HG03139 (cell line): ENCODE measurements around the gene NFYC.
"Not testable (repeated sequence)": the region's sequence is repeated elsewhere in the genome, so short reads cannot be mapped to it uniquely, and the experiment has no call there.

Source experiments
- ATAC-seq: cut with Tn5 transposase; IDR thresholded peaks from one replicate; pipeline ENCODE4 v1.9.1; 2021; ENCODE audit not compliant: unreplicated experiment

Gene NFYC

DNA sequence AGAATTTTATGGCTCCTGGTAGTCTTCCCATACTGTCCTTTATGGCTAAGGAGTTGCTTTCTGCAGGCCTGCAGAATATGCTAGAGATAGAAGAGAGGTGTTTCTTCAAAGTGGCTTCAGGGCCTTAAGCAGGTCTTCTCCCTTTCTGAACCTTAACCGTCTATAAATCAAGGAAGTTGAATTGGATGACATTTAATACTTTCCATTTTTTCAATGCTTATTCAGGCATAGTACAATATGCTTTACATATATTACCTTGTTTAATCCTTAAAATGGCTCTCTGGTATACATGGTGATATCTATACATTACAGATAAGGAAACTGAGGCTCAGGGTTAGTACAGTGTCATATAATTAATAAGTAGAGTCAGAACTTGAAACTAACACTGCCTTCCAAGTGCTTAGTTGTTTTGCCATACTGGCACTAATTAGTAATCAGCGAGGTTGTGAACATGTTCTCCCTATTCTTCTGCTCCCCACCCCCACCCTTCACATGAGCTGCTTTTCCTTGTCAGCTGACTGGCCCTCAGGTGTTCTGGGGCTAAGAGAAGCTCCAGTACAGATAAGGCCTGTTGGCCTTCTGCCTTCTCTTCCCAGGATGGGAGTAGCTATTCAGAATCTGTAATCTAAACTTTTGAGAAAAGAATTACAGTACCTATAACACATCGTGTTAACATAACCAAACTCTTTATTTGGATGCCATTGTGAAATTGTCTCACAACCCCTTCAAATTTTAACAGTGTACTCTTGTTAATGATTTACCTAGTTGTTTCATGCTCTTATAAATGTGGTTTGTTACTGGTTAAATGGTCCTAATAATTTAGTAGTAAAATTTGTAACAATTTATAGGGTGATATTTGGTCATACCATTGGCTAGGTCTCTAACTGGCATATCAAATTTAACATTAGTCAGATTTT lies 13.6 kb downstream of the NFYC start:
- ATAC-seq = no peak

DNA sequence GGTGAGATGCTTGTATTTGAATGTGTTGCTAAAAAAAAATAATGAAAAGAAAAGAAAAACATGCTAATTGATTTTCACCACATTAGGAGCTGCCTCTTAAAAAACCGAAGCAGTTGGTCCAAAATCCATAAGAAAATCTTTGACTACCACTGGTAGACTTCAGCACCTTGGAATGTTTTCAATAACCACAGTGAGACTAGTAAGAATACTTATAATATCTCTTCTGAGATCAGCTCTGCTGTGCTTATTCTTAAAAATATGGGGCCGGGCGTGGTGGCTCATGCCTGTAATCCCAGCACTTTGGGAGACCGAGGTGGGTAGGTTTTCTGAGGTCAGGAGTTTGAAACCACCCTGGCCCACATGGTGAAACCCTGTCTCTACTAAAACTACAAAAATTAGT lies 15.1 kb downstream of the NFYC start:
- ATAC-seq = no peak

DNA sequence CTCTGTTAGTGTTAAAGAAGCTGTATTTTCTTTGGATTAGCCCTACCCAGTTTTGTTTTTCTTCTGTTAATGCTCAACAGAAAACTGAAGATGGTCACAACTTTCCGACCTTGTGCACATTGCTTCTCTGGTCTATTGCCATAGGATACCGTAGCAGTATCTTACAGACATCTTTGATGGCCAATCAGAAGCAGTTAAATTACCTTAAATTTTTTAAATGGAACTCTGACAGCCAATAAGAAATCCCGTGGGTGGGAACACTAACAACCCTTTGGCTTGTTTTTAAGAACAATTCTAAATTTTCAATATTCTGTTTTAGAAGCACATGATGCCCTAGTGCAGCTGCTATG lies 17.2 kb downstream of the NFYC start:
- ATAC-seq = peak; percentile 53

DNA sequence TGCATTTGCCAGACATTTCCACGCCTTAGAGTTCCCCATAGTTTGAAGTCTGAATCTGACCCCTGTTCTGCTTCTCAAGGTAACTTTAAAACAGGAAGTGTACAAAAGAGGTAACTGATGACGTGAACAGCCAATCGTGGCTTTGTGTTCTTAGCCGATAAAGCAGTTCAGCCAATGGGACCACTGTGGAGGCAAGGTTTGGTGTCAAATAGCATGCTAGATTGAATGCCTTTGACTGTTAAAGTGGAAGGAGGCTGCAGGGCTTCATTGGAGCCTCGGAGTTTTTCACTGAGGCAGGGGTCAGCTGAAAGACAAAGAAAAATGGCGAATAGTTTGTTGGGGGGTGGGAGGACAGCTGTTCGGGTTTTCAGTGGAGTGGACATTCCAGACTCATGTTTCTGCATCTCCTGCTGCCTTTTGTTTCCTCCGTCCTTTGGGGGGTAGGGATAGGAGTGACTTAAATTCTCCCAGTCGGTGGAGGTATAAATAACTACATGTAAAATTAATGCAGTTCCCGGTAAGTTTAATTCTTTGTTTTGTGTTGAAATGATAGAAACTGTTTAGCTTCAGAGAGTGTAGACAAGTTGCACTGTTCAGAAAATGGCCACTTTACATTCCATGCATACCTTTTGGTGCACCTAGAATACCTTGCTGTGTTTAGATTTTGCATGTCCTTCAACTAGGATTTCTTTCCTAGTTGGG lies 17.7 kb downstream of the NFYC start:
- ATAC-seq = peak; percentile 79

DNA sequence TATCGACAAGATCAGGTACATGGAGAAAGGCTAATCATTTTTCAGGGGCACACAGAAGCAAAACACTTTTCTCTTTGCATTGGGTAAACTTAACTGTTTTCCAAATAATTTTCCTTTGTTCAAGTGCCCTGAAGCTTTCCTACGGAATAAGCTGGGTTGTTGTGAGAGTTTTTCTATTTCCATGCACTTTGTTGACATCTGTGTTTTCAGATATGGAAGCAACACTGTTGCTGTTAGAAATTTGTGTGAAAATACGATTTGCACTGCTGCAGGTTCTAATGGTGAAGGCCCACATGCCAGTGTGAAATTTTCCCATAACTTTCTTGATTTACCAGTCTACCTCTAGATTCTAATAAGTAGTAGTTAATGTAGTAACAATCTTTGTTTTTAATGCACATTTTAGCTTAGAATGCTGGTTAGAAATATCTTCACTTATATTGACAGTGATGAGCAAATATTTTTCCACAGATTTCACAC lies 18.3 kb downstream of the NFYC start:
- ATAC-seq = no peak

DNA sequence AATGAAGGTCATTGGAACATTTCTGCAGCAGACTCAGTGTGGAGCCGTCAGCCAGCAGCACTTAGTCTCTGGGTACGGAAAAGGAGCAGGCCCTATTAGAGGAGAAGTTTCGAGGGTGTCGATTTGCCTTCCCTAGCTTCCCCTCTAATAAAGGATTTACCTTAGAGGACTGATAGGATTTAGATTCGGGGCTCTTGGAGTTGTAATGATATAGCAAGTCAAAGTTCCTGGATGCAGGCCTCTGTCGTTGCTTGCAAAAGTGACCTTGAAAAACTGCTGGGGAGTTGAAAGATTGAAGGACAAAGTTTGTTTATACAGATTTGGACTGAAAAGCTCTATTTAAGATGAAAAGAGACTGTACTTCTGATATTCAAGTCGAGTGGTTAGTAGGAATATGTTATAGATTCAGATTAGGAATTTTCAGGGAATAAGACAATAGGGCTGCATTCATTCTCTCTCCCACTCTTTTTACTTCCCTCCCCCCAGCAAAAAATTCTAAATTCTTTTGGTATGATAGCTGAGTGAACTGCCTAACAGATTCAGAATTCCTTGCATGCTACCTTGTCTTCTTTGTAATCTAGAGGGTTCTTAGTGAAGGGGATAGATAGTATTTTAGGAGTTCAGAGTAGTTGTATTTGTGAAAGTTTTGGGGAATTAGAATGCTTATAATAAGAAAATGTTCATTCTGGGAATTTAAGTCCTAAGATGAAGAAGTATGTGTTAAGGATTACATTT lies 19.2 kb downstream of the NFYC start:
- no peak for ATAC-seq

DNA sequence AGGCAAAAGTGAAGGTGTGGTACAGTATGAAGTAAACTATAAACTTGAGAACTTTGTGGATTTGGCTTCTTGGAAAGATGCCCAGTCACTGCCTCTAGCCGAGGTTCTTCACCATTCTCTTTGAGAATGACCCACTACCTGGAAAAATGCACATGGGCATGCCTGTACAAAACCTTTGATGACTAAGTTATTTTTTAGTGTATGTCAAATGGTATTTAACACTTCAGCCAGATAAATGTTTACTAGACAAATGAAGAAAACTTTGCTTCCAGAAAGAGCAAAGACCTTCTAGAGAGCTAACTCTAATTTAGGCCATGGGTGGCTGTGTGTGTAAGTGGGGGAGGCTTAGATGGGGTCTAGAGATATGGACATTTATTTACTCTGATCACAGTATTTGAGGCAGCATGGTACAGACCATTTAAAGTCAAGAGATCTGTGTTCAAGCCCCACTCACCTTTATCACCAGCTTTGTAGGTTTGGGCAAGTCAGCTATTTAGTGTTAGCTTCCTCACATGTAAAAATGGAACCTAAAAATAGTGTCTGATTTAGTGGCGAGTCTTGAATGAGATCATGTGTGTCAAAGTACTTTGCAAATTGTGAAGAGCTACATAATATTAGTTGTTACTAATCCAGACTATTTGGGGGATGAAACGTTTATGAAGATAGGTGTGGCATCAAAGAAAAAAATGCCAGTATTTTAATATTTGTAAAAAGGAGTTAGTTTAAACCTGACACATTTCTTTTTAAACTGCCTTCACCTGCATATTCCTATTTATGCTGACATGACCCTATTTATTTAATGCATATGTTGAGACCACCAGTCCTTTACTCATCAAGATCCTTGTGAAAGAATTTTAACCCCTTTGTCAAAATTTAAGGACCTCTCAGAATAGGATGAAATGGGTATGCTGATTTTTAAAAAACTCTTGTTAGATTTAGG lies 20.2 kb downstream of the NFYC start:
- no peak for ATAC-seq

DNA sequence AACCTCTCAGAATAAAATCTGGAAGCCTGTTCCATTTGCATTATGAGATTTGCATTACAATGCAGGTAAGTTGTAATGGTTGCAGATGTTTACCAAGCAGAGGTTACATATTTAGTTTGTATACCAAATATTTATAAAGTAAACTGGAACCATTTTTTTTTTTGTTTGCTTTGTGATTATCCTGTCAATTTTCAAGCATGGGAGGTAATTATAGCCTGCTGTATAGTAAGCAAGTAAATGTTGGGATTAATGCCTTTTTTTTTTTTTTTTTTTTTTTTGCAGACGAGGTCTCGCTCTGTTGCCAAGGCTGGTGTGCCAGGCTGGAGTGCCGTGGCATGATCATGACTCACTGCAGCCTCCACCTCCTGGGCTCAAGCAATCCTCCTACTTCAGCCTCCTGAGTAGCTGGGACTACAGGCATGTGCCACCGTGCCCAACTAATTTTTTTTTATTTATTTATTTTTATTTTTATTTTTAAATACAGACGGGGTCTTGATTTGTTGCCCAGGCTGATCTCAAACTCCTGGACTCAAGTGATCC lies 21.0 kb downstream of the NFYC start:
- no peak for ATAC-seq

DNA sequence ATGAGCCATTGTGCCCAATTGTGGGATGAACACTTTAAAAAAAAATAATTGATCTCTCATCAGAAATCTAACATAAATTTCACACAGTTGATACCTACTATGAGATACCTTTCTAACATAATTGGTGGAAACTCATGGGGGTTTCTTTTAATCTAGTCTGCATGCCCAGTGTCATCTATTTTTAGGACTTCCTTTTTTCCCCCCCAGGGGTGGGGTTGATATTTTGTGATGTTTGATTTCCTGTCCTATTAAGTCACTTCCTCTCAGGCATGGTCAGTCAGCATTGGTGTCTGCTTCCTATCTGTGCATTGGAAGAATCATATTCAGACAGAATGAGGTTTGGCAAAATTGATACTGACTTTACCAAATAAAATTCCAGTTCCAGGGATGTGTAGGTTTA lies 21.5 kb downstream of the NFYC start:
- no peak for ATAC-seq

DNA sequence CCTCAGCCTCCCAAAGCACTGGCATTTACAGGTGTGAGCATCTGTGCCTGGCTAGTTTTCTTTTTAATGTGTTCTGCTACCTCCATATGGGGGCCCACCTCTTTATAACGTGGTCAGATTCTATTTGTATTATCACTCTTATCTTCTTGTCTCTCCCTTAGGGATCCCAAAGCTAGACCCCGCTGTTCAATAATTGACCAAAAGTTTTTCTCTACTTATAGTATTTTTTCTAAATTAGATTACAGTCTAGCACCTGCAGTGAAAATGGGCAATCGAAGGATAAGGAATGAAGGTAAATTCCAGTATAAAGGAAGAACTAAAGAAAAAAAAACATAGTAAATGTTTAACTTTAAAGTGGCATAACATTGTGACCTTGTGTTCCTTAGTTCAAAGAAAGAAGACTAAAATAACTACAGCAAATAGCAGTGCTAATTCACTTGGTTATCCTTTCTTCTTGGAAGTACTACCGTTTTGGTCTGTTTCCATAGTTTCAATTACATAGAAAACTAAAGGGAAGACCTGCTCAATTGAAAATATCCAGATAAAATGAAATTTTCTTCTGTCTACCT lies 24.1 kb downstream of the NFYC start:
- ATAC-seq = no peak

DNA sequence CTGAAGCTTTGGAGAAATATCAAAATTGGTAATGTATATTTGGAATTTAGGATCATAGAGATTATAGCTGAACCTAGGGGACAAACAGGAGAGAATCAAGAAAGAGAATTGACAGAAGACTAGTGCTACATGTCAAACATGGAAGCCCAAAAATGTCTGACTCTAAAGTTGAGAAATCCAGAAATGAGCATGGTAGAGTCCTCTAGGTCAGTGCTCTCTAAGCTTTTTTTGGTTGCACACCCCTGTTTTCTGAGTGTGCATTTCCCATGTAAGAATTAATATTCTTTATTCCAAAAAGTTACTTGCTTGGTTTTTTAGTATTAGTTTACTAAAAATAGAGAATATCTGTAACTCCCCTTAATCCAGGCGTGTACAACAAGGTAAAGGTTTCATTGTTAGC lies 25.6 kb downstream of the NFYC start:
- ATAC-seq = no peak

DNA sequence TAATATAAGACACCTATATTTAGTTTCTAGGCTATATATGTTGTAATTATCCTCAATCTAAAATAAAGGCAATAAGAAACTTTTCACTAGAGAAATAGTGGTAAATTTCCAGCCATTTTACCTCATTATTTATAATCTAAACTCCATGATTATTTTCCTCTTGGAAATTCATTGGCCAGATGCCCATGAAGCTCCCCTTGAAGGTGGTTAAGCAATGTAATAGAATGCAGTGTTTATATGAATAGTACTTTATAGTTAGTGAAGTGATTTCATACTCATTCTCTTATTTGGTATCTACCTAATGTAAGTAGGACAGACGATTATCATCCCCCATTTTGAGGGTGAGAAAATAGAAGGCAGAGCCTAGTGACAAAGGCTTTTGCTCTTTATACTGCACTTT lies 26.5 kb downstream of the NFYC start:
- ATAC-seq = no peak

DNA sequence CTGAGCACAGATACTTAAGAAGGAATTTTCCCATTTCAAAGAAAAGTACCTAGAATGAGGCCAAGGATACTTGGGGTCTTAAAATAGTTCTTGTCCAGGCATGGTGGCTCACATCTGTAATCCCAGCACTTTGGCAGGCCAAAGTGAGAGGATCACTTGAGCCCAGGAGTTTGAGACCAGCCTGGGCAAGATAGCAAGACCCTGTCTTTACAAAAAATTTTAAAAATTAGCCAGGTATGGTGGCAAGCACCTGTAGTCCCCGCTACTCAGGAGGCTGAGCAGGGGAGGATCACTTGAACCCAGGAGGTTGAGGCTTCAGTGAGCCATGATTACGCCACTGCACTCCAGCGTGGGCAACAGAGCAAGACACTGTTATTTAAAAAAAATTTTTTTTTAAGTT lies 29.0 kb downstream of the NFYC start:
- no peak for ATAC-seq

DNA sequence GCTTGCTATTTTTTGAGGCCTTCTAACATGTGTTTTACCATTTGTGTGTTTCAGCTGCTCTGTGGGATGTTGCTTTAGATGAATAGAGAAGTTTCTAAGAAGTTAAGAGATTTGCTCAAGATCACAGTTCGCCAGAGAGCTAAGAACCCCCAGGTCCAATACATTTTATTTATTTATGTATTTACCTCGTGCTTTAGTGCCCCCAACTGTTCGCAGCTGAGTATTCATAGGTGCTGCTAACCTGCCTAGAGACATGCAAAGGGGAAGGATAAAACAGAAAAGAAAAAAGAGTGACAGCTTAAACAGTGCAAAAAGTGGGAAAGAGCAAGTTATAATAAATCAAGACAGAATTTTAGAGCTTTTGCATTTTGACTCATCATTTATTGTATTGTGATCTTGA lies 31.1 kb downstream of the NFYC start:
- no peak for ATAC-seq

DNA sequence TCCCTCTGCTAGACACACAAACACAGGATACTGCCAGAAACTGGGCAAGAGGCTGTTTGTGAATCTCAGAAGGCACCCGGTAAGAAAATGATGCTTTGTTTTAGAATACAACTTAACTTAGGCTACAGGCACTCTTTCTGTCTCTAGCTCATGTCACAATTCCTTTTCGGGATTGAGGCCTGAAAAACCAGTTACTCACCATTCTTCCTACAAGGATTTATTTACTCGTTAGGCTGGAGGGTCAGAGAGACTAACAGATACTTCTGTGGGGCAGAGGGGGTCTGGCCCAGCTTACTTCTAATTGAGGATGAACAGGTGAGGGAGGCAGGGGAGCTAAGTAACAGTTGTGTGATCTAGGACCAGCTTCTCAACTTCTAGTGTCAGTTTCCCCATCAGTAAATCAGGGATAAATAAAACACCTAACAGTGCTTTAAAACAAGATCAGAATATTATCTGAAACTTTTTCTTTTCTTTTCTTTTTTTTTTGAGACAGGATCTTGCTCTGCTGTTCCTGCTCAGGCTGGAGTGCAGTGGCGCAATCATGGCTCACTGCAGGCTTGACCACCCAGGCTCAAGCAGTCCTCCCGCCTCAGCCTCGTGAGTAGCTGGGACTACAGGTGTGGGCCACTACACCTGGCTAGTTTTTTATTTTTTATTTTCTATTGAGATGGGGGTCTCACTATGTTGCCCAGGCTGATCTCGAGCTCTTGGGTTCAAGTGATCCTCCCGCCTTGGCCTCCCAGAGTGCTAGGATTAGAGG lies 31.9 kb downstream of the NFYC start:
- no peak for ATAC-seq

DNA sequence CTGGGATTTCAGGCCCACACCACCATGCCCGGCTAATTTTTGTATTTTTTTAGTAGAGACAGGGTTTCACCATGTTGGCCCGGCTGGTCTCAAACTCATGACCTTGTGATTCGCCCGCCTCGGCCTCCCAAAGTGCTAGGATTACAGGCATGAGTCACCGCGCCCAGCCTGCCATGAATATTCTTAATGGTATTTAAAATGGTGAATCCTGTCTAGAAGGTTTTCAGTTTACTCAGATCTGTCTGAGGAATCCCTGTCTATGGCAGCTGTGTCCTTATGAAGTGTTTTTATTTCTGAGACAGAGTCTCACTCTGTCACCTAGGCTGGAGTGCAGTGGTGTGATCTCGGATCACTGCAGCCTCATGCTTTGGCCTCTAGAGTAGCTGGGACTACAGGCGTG lies 36.2 kb downstream of the NFYC start:
- ATAC-seq = not testable (repeated sequence)

DNA sequence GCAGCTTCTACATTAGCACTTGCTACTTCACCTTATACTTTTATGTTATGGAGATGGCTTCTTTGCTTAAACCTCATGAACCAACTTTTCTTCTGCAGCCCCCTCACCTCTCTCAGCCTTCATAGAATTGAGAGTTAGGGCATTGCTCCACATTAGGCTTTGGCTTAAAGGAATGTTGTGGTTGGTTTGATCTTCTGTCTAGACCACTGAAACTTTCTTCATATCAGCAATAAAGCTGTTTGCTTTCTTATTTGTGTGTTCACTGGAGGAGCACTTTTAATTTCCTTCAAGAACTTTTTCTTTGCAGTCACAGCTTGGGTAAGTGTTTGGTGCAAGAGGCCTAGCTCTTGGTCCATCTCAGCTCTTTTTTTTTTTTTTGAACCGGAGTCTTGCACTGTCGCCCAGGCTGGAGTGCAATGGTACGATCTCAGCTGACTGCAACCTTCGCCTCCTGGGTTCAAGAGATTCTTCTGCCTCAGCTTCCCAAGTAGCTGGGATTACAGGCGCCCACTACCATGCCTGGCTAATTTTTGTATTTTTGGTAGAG lies 37.9 kb downstream of the NFYC start:
- not testable (repeated sequence) for ATAC-seq

DNA sequence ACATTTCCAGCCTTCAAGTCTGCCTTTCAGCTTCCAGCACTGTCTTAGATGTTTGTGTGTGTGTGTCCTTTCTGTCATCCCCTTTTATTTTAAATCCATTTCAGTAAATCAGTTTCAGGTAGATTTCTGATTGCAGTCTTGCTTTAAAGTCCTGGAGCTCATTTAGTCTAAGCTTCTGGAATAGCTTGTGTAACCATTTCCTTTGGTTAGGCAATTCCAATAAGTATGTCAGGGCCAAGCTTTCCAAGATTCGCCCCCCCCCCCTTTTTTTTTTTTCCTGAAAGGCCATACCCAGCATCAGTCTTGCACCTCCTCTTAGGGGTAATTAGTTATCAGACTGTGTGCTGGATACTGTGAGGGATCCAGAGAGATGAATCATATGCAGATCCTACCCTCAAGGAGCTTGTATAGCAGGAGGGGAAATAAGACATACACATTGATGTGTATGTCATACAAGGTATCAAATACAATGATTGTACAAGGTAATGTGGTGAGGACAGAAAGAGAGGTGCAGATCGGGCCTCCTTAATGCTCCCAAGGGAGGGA lies 41.3 kb downstream of the NFYC start:
- ATAC-seq = no peak
